GM19238 (cell line): ENCODE measurements around the gene MRPL9.

ENCODE experiments used
- DNase-seq: peaks from one replicate; pipeline ENCODE4 v3.0.0; 2011; ENCODE audit warnings: low spot score; ENCODE audit not compliant: insufficient read length

The MRPL9 gene

DNA sequence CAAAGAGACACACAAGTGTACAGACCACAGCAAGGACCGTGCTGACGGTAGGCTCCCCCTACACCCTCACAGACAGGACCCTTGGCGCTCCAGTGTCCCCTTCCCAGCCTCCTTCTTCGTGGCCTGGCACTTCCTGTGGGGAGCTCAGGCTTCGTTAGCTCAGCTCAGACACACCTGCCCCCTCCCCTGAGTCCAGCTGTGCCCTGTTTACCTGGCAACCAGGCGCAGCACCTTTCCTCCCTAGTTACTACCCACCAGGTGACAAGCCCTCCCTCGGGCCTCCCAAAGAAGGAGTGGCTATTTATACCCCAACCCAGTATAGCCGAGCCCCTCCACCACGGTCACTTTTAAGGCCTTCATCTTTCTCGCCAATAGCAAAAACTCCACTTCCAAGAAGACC is 51.3 kb downstream of the MRPL9 start:
- no peak for DNase-seq

DNA sequence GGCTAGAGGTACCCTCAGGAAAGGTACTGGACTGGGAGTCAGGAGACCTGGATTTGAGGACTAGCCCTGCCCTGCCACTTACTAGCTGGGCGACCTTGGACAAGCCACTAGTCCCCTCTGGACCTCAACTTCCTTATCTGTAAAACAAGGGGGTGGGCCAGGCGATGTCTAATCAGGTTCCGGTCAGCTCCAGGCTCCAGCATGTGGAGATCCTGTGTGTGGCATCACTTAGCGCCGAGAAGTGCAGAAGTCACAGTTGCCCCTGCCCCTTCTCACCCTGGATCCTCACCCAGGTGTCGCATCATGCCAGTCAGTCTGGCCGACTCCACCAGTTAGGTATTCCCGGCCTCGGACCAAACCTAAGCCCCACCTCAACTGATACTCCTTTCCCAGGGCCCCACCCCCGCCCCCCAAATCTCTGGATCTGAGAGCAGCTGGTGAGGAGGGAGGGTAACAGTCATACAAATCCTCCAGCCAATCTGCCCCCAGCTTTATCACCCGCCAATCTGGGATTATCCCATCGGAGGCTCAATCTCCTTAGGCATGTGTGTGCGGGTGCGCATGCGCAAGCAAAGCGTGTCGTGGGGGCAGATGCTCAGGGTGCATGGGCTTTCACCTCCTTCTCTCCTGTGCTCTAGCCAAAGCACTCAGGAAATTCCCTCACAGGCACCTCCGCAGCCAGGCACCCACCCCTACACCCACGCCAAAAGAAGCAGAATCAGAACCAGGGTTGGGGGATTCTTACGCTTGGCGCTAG is 52.1 kb downstream of the MRPL9 start:
- no peak for DNase-seq

DNA sequence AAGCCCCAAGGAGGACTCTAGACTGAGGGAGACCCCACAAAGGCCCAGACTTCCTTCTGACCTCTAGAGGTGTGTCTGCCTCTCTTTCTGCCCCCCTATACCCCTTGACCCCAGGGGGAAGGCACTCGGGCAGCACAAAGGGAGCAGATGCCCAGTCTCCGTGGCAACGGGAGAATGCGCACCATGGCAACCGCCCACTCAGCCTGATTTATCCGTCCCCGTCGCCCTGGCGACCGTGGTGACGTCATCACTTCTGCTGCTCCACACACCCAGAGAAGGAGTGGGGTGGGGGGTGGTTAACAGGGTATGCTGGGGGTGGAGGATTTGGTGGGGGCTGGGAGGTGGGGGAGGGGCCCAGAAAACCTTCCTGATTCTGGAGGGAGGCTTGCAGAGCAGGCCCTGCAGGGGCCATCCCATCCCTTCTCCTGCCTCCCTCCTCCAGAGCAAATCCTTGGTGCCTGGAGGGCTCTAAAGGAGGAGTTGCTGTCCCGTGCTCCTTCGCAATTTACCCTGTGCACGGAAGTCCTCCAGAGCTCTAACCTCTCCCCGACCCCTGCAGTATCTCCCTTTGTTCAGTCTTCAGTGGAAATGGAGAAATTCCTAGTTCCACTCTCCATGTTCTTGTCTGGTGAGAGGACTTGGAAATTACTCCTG is 53.0 kb downstream of the MRPL9 start:
- no peak for DNase-seq
